CD14-positive monocyte (primary cell): Measurements from ENCODE around the gene KBTBD3. TPM values are rescaled to one million over a fixed set of nuclear protein-coding genes. Genes with fewer than 3 reads are reported as not detected.

Experiments
- DNase-seq, 3 donors: peaks; one replicate each; pipeline ENCODE4 v3.0.0-alpha.2; 2011 to 2022
- H2AFZ ChIP-seq: 2 replicates; pipeline ENCODE4 v1.6.0; 2012; ENCODE audit warnings: mild to moderate bottlenecking, low read depth, low read length, inconsistent platforms; ENCODE audit not compliant: insufficient read depth, poor library complexity, severe bottlenecking
- H3K27ac ChIP-seq, 2 donors: 1 replicate in 1 of 2; 2 replicates in 1 of 2; pipeline ENCODE4 v1.5.1; 2012 to 2013; ENCODE audit warnings: low read length in 2 of 2, control low read depth in 1 of 2, inconsistent platforms in 1 of 2, low read depth in 1 of 2, mild to moderate bottlenecking in 1 of 2
- H3K27me3 ChIP-seq, 2 donors: one replicate each; pipeline versions ENCODE4 v1.6.0 to v1.6.1; 2011 to 2013; ENCODE audit warnings: low read length in 2 of 2; ENCODE audit not compliant: control insufficient read depth in 2 of 2, insufficient read depth in 2 of 2
- H3K36me3 ChIP-seq, 2 donors: replicated peaks in 1 of 2; 1 replicate in 1 of 2; 2 replicates in 1 of 2; pipeline versions ENCODE4 v1.5.1 to v1.6.1; 2012 to 2013; ENCODE audit warnings: low read length in 2 of 2, control low read depth in 1 of 2, inconsistent platforms in 1 of 2, mild to moderate bottlenecking in 1 of 2; ENCODE audit not compliant: insufficient read depth in 2 of 2, control insufficient read depth in 1 of 2
- H3K4me1 ChIP-seq, 2 donors: 1 replicate in 1 of 2; 2 replicates in 1 of 2; pipeline versions ENCODE4 v1.5.1 to v1.6.1; 2012 to 2013; ENCODE audit warnings: low read length in 2 of 2, control low read depth in 1 of 2, inconsistent platforms in 1 of 2, mild to moderate bottlenecking in 1 of 2, moderate library complexity in 1 of 2; ENCODE audit not compliant: insufficient read depth in 2 of 2, control insufficient read depth in 1 of 2
- H3K4me2 ChIP-seq: replicated peaks from 2 replicates; pipeline ENCODE3; 2012; ENCODE audit warnings: low read length, moderate library complexity, mild to moderate bottlenecking; ENCODE audit not compliant: poor library complexity, severe bottlenecking; ENCODE audit errors: extremely low read depth
- H3K4me3 ChIP-seq, 3 experiments: fragments of 200-600 bp in 1 of 3; sonication (generic) in 1 of 3; replicated peaks in 1 of 3; 1 replicate in 2 of 3; 2 replicates in 1 of 3; pipeline ENCODE4 v1.5.1; 2011 to 2013; ENCODE audit warnings: low read length in 3 of 3, mild to moderate bottlenecking in 3 of 3, control low read depth in 2 of 3, low read depth in 2 of 3, inconsistent platforms in 1 of 3, moderate library complexity in 1 of 3
- H3K79me2 ChIP-seq: 2 replicates; pipeline ENCODE4 v1.6.0; 2012; ENCODE audit warnings: mild to moderate bottlenecking, control low read depth, inconsistent platforms, low read length, moderate library complexity; ENCODE audit not compliant: insufficient read depth
- H3K9ac ChIP-seq: 2 replicates; pipeline ENCODE4 v1.6.0; 2017; ENCODE audit warnings: low read length, mild to moderate bottlenecking; ENCODE audit not compliant: insufficient read depth, poor library complexity, severe bottlenecking
- H3K9me3 ChIP-seq, 2 donors: replicated peaks in 1 of 2; 1 replicate in 1 of 2; 2 replicates in 1 of 2; pipeline versions ENCODE4 v1.5.1 to v1.6.1; 2012 to 2013; ENCODE audit warnings: low read length in 2 of 2, control low read depth in 1 of 2; ENCODE audit not compliant: control insufficient read depth in 1 of 2, insufficient read depth in 1 of 2
- H4K20me1 ChIP-seq: 2 replicates; pipeline ENCODE4 v1.6.0; 2012; ENCODE audit warnings: mild to moderate bottlenecking, low read length, control low read depth, moderate library complexity; ENCODE audit not compliant: insufficient read depth
- H3K27ac Mint-ChIP-seq, 7 donors: one replicate each; pipeline ENCODE4 v1.8.0; 2020; ENCODE audit warnings: mild to moderate bottlenecking in 7 of 7, mixed read lengths in 7 of 7, moderate library complexity in 6 of 7, inconsistent platforms in 2 of 7
- H3K27me3 Mint-ChIP-seq, 3 donors: one replicate each; pipeline ENCODE4 v1.8.0; 2021 to 2022; ENCODE audit warnings: low read depth in 3 of 3, mild to moderate bottlenecking in 3 of 3, mixed read lengths in 3 of 3, moderate library complexity in 3 of 3, inconsistent platforms in 1 of 3
- H3K36me3 Mint-ChIP-seq, 2 donors: one replicate each; pipeline ENCODE4 v1.8.0; 2020; ENCODE audit warnings: mixed read lengths in 2 of 2, inconsistent platforms in 1 of 2, mild to moderate bottlenecking in 1 of 2
- H3K4me1 Mint-ChIP-seq: one replicate; pipeline ENCODE4 v1.8.0; 2020; ENCODE audit warnings: mild to moderate bottlenecking, mixed read lengths
- H3K4me3 Mint-ChIP-seq, 2 donors: one replicate each; pipeline ENCODE4 v1.8.0; 2020; ENCODE audit warnings: mild to moderate bottlenecking in 2 of 2, mixed read lengths in 2 of 2, moderate library complexity in 1 of 2
- H3K9me3 Mint-ChIP-seq, 7 donors: one replicate each; pipeline ENCODE4 v1.8.0; 2020 to 2022; ENCODE audit warnings: mixed read lengths in 7 of 7, mild to moderate bottlenecking in 6 of 7, moderate library complexity in 6 of 7, inconsistent platforms in 2 of 7
- WGBS: methylation state at CpG from one replicate; pipeline ENCODE4 v1.1.5; 2013; ENCODE audit warnings: missing lambda C conversion rate; ENCODE audit not compliant: insufficient coverage; 5-methylcytosine and 5-hydroxymethylcytosine counted together
- intact Hi-C, 2 donors: fragments of 100-400 bp; cut with micrococcal nuclease; formaldehyde crosslinking; loops; one replicate each; pipeline versions ENCODE4 v1.15.0 to v1.15.1; 2023
- polyA plus RNA-seq, 3 donors: library from polyadenylated mRNA; depleted of rRNA in 1 of 3; unstranded in 2 of 3; stranded (reverse) in 1 of 3; fragments of 300-500 nt in 2 of 3; fragments of >200 nt in 1 of 3; fragmentation: Illumina TruSeq in 2 of 3; gene quantifications; 1 replicate in 2 of 3; 2 replicates in 1 of 3; pipeline ENCODE4 v1.2.3, GENCODE V29; 2012 to 2021
- TF ChIP-seq, protein P1 (sequence below): fragments of 200-600 bp; IDR thresholded peaks from one replicate; pipeline ENCODE4 v1.8.0; 2022; ENCODE audit warnings: antibody characterized with exemption, mild to moderate bottlenecking

The KBTBD3 gene
- polyA plus RNA-seq, 3 donors = 1.5 to 5.9 (median 2.6) TPM

DNA sequence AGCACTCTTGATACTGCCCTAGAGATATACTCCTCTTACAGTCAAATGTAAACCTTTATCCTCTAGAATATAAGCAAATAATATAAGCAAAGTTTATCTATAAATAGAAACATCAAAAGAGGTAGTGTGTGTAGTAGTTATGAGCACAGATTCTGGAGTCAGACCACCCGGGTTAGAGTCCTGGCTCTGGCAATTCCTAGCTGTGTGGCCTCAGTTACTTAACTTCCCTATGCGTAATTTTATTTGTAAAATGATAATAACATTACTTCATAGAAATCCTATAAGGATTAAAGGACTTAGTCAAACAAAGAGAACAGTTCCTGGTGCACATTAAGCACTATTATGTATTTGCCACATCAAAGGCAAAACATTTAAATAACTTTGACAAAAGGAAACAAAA lies 62.1 kb downstream of the KBTBD3 start:
- no peak overlapping the region for H3K4me2 ChIP-seq
- peaks cover 69% of the 10 kb centered on the region for H3K79me2 ChIP-seq
- no peaks in the 10 kb centered on the region for H3K27me3 ChIP-seq
- Mint-ChIP-seq H3K4me1 (peaks cover 20% of the 10 kb centered on the region), H3K27me3 (no peaks in the 10 kb centered on the region), H3K4me3 (no peak overlapping the region), H3K9me3 (peaks cover 0 to 10% (median 3%) of the 10 kb centered on the region in 7 donors), H3K36me3 (peaks cover 30 to 38% of the 10 kb centered on the region in 2 donors), H3K27ac (no peak overlapping the region)
- no peak overlapping the region for H2AFZ ChIP-seq
- peaks cover 5% of the 10 kb centered on the region for H4K20me1 ChIP-seq
- H3K27ac ChIP-seq = no peak overlapping the region
- no peak overlapping the region for H3K4me3 ChIP-seq
- TF ChIP-seq, protein P1, sequence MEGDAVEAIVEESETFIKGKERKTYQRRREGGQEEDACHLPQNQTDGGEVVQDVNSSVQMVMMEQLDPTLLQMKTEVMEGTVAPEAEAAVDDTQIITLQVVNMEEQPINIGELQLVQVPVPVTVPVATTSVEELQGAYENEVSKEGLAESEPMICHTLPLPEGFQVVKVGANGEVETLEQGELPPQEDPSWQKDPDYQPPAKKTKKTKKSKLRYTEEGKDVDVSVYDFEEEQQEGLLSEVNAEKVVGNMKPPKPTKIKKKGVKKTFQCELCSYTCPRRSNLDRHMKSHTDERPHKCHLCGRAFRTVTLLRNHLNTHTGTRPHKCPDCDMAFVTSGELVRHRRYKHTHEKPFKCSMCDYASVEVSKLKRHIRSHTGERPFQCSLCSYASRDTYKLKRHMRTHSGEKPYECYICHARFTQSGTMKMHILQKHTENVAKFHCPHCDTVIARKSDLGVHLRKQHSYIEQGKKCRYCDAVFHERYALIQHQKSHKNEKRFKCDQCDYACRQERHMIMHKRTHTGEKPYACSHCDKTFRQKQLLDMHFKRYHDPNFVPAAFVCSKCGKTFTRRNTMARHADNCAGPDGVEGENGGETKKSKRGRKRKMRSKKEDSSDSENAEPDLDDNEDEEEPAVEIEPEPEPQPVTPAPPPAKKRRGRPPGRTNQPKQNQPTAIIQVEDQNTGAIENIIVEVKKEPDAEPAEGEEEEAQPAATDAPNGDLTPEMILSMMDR = no peak
- DNase-seq = no peak
- intact Hi-C loops = no loop called here
- peaks cover 9 to 33% of the 10 kb centered on the region in 2 donors for H3K36me3 ChIP-seq
- WGBS = no CpG with 5 or more reads among the region's 2 CpGs
- H3K9ac ChIP-seq = no peak overlapping the region
- peaks cover 0 to 4% of the 10 kb centered on the region in 2 donors for H3K9me3 ChIP-seq
- peaks cover 0 to 6% of the 10 kb centered on the region in 2 donors for H3K4me1 ChIP-seq

DNA sequence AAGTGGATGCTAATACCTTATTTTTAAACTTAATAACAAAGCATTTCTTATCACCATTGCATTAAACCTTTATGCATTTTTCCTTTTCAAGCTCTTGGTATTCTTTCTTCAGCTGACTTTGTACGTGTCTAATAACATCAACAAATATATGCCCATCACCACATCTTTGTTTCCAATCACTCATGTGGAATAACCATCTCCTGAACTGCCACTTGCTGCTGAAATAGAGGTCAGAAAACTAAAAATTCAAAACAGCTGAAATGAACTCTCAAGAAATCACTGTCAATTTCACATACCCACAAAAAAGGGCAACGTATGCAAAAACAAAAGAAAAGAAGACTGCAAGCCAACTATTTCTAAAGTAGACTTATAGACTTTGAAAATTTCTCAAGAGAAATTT lies 62.5 kb downstream of the KBTBD3 start:
- no peak overlapping the region for H3K4me3 ChIP-seq

More for the DNA sequence above, 62.5 kb downstream of the KBTBD3 start:
- H3K9ac ChIP-seq = no peak overlapping the region
- 100% methylated on average over 1 of the region's 2 CpGs for WGBS
- peaks cover 5% of the 10 kb centered on the region for H4K20me1 ChIP-seq
- H3K27ac Mint-ChIP-seq = no peak overlapping the region
- H3K27me3 ChIP-seq = no peaks in the 10 kb centered on the region
- intact Hi-C loops = no loop called here
- H3K9me3 Mint-ChIP-seq = peaks cover 0 to 11% (median 3%) of the 10 kb centered on the region in 7 donors
- H3K36me3 Mint-ChIP-seq = peaks cover 32 to 43% of the 10 kb centered on the region in 2 donors
- peaks cover 0 to 6% of the 10 kb centered on the region in 2 donors for H3K4me1 ChIP-seq
- H3K27me3 Mint-ChIP-seq = no peaks in the 10 kb centered on the region
- H3K9me3 ChIP-seq = peaks cover 2 to 4% of the 10 kb centered on the region in 2 donors
- H3K27ac ChIP-seq = no peak overlapping the region
- no peak overlapping the region for H2AFZ ChIP-seq
- no peak overlapping the region for H3K4me2 ChIP-seq
- TF ChIP-seq, protein P1 = no peak
- DNase-seq = no peak
- H3K4me1 Mint-ChIP-seq = peaks cover 18% of the 10 kb centered on the region
- H3K4me3 Mint-ChIP-seq = no peak overlapping the region
- peaks cover 13 to 38% of the 10 kb centered on the region in 2 donors for H3K36me3 ChIP-seq
- H3K79me2 ChIP-seq = peaks cover 64% of the 10 kb centered on the region
